K562 (cell line): Measurements from ENCODE around the gene ANKRD13D. TPM values are rescaled to one million over a fixed set of nuclear protein-coding genes. Genes with fewer than 3 reads are reported as not detected.

Experiments used
- ATF3 ChIP-seq, 2 experiments: fragments of 450-650 bp in 1 of 2; sonication (generic) in 1 of 2; formaldehyde crosslinking in 1 of 2; IDR thresholded peaks in 1 of 2; conservative IDR thresholded peaks in 1 of 2; 2 replicates each; pipeline versions ENCODE4 v1.6.1 to v1.8.1; 2016 to 2023; ENCODE audit warnings: mild to moderate bottlenecking in 2 of 2, moderate library complexity in 2 of 2, inconsistent platforms in 1 of 2, missing genetic modification reagents in 1 of 2
- CREB1 ChIP-seq, 2 experiments: sonication (generic) in 1 of 2; formaldehyde crosslinking in 1 of 2; IDR thresholded peaks; 2 replicates each; pipeline versions ENCODE4 v1.6.1 to v1.8.0; 2012 to 2022; ENCODE audit warnings: inconsistent platforms in 1 of 2, mild to moderate bottlenecking in 1 of 2, missing genetic modification reagents in 1 of 2, moderate library complexity in 1 of 2
- DIDO1 ChIP-seq: fragments of 450-650 bp; IDR thresholded peaks from 2 replicates; pipeline ENCODE4 v1.6.1; 2016; ENCODE audit warnings: low read depth, missing biosample characterization, missing genetic modification characterization
- ETV5 ChIP-seq: sonication (generic); formaldehyde crosslinking; IDR thresholded peaks from 2 replicates; pipeline ENCODE4 v1.4.0; 2020; ENCODE audit warnings: low read depth, mild to moderate bottlenecking, missing genetic modification reagents
- FOXK1 ChIP-seq: sonication (generic); formaldehyde crosslinking; IDR thresholded peaks from 2 replicates; pipeline ENCODE4 v1.8.0; 2022; ENCODE audit warnings: missing genetic modification reagents, mild to moderate bottlenecking, borderline replicate concordance
- IRF2 ChIP-seq: sonication (generic); formaldehyde crosslinking; IDR thresholded peaks from 2 replicates; pipeline ENCODE4 v1.8.1; 2022; ENCODE audit warnings: mild to moderate bottlenecking, missing genetic modification reagents
- MCM2 ChIP-seq: fragments of 450-650 bp; IDR thresholded peaks from 2 replicates; pipeline ENCODE4 v1.6.1; 2017; ENCODE audit warnings: low read depth, mild to moderate bottlenecking
- NFE2L1 ChIP-seq: fragments of 450-650 bp; IDR thresholded peaks from 2 replicates; pipeline ENCODE4 v1.6.1; 2016; ENCODE audit warnings: missing genetic modification characterization, low read depth, mild to moderate bottlenecking, missing compliant biosample characterization, moderate library complexity, borderline replicate concordance
- PCBP2 ChIP-seq: fragments of 200-400 bp; formaldehyde crosslinking; IDR thresholded peaks from 2 replicates; pipeline ENCODE4 v1.6.1; 2018; ENCODE audit warnings: low read length, low read depth, mild to moderate bottlenecking, moderate library complexity; ENCODE audit not compliant: poor library complexity, severe bottlenecking
- PHF21A ChIP-seq: fragments of 450-650 bp; IDR thresholded peaks from 2 replicates; pipeline ENCODE4 v1.6.1; 2017; ENCODE audit warnings: low read depth, borderline replicate concordance
- POLR3A ChIP-seq: IDR thresholded peaks from 2 replicates; pipeline ENCODE4 v1.6.1; 2011; ENCODE audit warnings: borderline replicate concordance, mild to moderate bottlenecking, moderate library complexity; ENCODE audit not compliant: insufficient read length, insufficient read depth; ENCODE audit errors: extremely low read depth
- ZHX1 ChIP-seq: fragments of 150-350 bp; conservative IDR thresholded peaks from 2 replicates; pipeline ENCODE4 v1.6.1; 2014; ENCODE audit warnings: low read length
- ZNF436 ChIP-seq: fragments of 250-450, 450-650 bp; sonication (Bioruptor Pico); formaldehyde crosslinking; IDR thresholded peaks from 2 replicates; pipeline ENCODE4 v1.7.0; 2020; ENCODE audit warnings: mild to moderate bottlenecking
- ZNF511 ChIP-seq: sonication (generic); formaldehyde crosslinking; IDR thresholded peaks from 2 replicates; pipeline ENCODE4 v1.8.0; 2022; ENCODE audit warnings: mild to moderate bottlenecking, missing genetic modification reagents
- ZNF778 ChIP-seq: fragments of 450-650 bp; formaldehyde crosslinking; IDR thresholded peaks from 2 replicates; pipeline ENCODE4 v1.4.0; 2020; ENCODE audit warnings: mild to moderate bottlenecking, moderate library complexity
- polyA plus RNA-seq, 8 experiments: library from polyadenylated mRNA; depleted of rRNA in 4 of 8; stranded (reverse) in 5 of 8; unstranded in 3 of 8; fragments of >200 nt; fragmentation: Nextera tagmentation in 2 of 8; fragmentation: Illumina TruSeq in 1 of 8; extraction: Ambion mirVana in 2 of 8; extraction: Trizol in 1 of 8; gene quantifications; 2 replicates each; pipeline versions ENCODE4 v1.2.1 to v1.2.3, GENCODE V29; 2011 to 2014; ENCODE audit warnings: inconsistent platforms in 1 of 8, missing spikeins in 1 of 8
- total RNA-seq, 7 experiments: library from RNA; depleted of rRNA in 6 of 7; stranded (reverse); fragments of >200 nt in 6 of 7; fragmentation: Illumina TruSeq in 2 of 7; extraction: Trizol in 2 of 7; gene quantifications; 2 replicates each; pipeline versions ENCODE4 v1.2.1 to v1.2.3, GENCODE V29; 2011 to 2021; ENCODE audit warnings: low replicate concordance in 1 of 7
- TF ChIP-seq, protein P1 (sequence below), 2 experiments: fragments of 200-800 bp in 1 of 2; sonication (Bioruptor generic) in 1 of 2; sonication (generic) in 1 of 2; formaldehyde crosslinking in 1 of 2; IDR thresholded peaks in 1 of 2; conservative IDR thresholded peaks in 1 of 2; 2 replicates each; pipeline versions ENCODE4 v1.5.0 to v1.6.1; 2016 to 2020; ENCODE audit warnings: missing compliant biosample characterization in 1 of 2, missing genetic modification characterization in 1 of 2, missing genetic modification reagents in 1 of 2
- TF ChIP-seq, protein P2 (sequence below): sonication (generic); formaldehyde crosslinking; IDR thresholded peaks from 2 replicates; pipeline ENCODE4 v1.8.0; 2022; ENCODE audit warnings: missing genetic modification reagents, mild to moderate bottlenecking, moderate library complexity, borderline replicate concordance
- TF ChIP-seq, protein P3 (sequence below): sonication (generic); formaldehyde crosslinking; IDR thresholded peaks from 2 replicates; pipeline ENCODE4 v1.4.0; 2020; ENCODE audit warnings: mild to moderate bottlenecking, missing genetic modification reagents

ANKRD13D gene
- total and polyA plus RNA-seq, 9 of the 15 experiments (the other 6 are each of a cell fraction or from before 2014, with no cell fraction given), result 0.94 to 40.9 (median 22.4) TPM

GRCh38 chr11:67288198-67288451 lies 978 bp upstream of the ANKRD13D start (continued):
- TF ChIP-seq NFE2L1 (tag), result no peak
- TF ChIP-seq, protein P1, sequence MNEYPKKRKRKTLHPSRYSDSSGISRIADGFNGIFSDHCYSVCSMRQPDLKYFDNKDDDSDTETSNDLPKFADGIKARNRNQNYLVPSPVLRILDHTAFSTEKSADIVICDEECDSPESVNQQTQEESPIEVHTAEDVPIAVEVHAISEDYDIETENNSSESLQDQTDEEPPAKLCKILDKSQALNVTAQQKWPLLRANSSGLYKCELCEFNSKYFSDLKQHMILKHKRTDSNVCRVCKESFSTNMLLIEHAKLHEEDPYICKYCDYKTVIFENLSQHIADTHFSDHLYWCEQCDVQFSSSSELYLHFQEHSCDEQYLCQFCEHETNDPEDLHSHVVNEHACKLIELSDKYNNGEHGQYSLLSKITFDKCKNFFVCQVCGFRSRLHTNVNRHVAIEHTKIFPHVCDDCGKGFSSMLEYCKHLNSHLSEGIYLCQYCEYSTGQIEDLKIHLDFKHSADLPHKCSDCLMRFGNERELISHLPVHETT (CRISPR knock-in tag; conservative IDR thresholded peaks at IDR 0.05 in 1 of 2, IDR thresholded peaks at IDR 0.05 in 1 of 2), result no peak
- no peak for TF ChIP-seq ZNF511 (CRISPR knock-in tag)
- TF ChIP-seq DIDO1 (tag), result no peak
- no peak for TF ChIP-seq FOXK1
- no peak for TF ChIP-seq ZNF436 (CRISPR knock-in tag)
- TF ChIP-seq PHF21A, result no peak
- no peak for TF ChIP-seq ETV5
- no peak for TF ChIP-seq MCM2
- no peak for TF ChIP-seq POLR3A
- no peak for TF ChIP-seq ZNF778 (CRISPR knock-in tag)
- TF ChIP-seq, protein P2, sequence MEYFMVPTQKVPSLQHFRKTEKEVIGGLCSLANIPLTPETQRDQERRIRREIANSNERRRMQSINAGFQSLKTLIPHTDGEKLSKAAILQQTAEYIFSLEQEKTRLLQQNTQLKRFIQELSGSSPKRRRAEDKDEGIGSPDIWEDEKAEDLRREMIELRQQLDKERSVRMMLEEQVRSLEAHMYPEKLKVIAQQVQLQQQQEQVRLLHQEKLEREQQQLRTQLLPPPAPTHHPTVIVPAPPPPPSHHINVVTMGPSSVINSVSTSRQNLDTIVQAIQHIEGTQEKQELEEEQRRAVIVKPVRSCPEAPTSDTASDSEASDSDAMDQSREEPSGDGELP (CRISPR knock-in tag), result no peak
- TF ChIP-seq PCBP2, result no peak
- no peak for TF ChIP-seq ZHX1
- no peak for TF ChIP-seq CREB1 (IDR thresholded peaks at IDR 0.05)
- TF ChIP-seq CREB1 (CRISPR knock-in tag; IDR thresholded peaks at IDR 0.05), result no peak
- no peak for TF ChIP-seq IRF2 (CRISPR knock-in tag)
- TF ChIP-seq, protein P3, sequence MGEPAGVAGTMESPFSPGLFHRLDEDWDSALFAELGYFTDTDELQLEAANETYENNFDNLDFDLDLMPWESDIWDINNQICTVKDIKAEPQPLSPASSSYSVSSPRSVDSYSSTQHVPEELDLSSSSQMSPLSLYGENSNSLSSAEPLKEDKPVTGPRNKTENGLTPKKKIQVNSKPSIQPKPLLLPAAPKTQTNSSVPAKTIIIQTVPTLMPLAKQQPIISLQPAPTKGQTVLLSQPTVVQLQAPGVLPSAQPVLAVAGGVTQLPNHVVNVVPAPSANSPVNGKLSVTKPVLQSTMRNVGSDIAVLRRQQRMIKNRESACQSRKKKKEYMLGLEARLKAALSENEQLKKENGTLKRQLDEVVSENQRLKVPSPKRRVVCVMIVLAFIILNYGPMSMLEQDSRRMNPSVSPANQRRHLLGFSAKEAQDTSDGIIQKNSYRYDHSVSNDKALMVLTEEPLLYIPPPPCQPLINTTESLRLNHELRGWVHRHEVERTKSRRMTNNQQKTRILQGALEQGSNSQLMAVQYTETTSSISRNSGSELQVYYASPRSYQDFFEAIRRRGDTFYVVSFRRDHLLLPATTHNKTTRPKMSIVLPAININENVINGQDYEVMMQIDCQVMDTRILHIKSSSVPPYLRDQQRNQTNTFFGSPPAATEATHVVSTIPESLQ (CRISPR knock-in tag), result no peak
- no peak for TF ChIP-seq ATF3 (IDR thresholded peaks at IDR 0.05)
- TF ChIP-seq ATF3 (CRISPR knock-in tag; conservative IDR thresholded peaks at IDR 0.05), result no peak
